Natural killer cell treated with Interleukin-12 subunit alpha and Interleukin-12 subunit beta and Interleukin-15 and Interleukin-18, amount 100 ng/mL, for 72 hours (primary cell): ENCODE data around the gene SLIT3. TPM values are rescaled to one million over a fixed set of nuclear protein-coding genes. Genes with fewer than 3 reads are reported as not detected.
"Not testable (repeated sequence)": the region's sequence is repeated elsewhere in the genome, so short reads cannot be mapped to it uniquely, and the experiment has no call there.

Experiments used
- ATAC-seq, 2 donors: fragments of 150-1000 bp; cut with Tn5 transposase in 1 of 2; sonication (Bioruptor Pico), chemical (Tn5 transposase) in 1 of 2; 2 replicates each; pipeline ENCODE4 v1.10.0; 2021
- DNase-seq: peaks from one replicate; pipeline ENCODE4 v3.0.0; 2022; ENCODE audit warnings: low spot score
- H3K27ac Mint-ChIP-seq, 2 donors: 1 replicate in 1 of 2; 2 replicates in 1 of 2; pipeline ENCODE4 v1.8.0; 2022; ENCODE audit warnings: mixed read lengths in 2 of 2, mild to moderate bottlenecking in 1 of 2, moderate library complexity in 1 of 2
- H3K27me3 Mint-ChIP-seq, 2 donors: 1 replicate in 1 of 2; 2 replicates in 1 of 2; pipeline ENCODE4 v1.8.0; 2022; ENCODE audit warnings: mixed read lengths in 2 of 2
- H3K36me3 Mint-ChIP-seq: one replicate; pipeline ENCODE4 v1.8.0; 2022; ENCODE audit warnings: mixed read lengths
- H3K4me1 Mint-ChIP-seq, 2 donors: 1 replicate in 1 of 2; 2 replicates in 1 of 2; pipeline ENCODE4 v1.8.0; 2022; ENCODE audit warnings: low read depth in 2 of 2, mixed read lengths in 2 of 2, mild to moderate bottlenecking in 1 of 2
- H3K4me3 Mint-ChIP-seq: one replicate; pipeline ENCODE4 v1.8.0; 2022; ENCODE audit warnings: mixed read lengths
- H3K9me3 Mint-ChIP-seq: 2 replicates; pipeline ENCODE4 v1.8.0; 2022; ENCODE audit warnings: mixed read lengths
- total RNA-seq, 2 donors: library from RNA; stranded (reverse); gene quantifications; one replicate each; pipeline ENCODE4 v1.2.3, GENCODE V29; 2022

Gene SLIT3
- total RNA-seq, 2 donors from 2014 or later, result 0.14 TPM; not detected in 1

DNA sequence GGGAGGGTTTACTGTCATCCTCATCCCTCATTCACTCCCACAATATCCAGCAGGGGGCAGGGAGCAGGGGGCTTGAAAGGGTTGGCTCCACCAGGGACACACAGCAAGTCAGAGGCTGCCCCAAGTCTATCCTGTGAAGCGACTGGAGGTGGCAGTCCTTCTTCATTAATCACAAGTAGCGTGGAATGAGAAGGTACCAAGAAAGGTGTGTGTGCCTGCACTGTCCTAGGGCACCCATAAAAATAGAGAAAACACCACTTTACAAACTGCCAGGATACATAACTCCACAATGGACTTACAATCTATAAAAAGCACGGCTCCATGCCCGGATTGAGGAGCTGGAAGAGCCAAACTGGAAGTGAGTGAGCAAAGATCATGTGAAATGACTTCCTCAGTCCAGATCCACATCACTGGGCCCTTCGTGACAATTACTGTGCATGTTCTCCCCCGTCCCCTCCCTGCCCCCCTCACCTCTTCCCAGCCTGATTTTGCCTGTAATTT lies 183.9 kb downstream of the SLIT3 start:
- H3K27ac Mint-ChIP-seq, result no peak overlapping the region
- H3K36me3 Mint-ChIP-seq, result no peaks in the 10 kb centered on the region
- H3K4me3 Mint-ChIP-seq, result no peak overlapping the region
- H3K27me3 Mint-ChIP-seq, result peaks cover 3 to 15% of the 10 kb centered on the region in 2 donors
- H3K9me3 Mint-ChIP-seq, result no peaks in the 10 kb centered on the region
- H3K4me1 Mint-ChIP-seq, result no peaks in the 10 kb centered on the region
- DNase-seq (no peak), ATAC-seq (no peak)

DNA sequence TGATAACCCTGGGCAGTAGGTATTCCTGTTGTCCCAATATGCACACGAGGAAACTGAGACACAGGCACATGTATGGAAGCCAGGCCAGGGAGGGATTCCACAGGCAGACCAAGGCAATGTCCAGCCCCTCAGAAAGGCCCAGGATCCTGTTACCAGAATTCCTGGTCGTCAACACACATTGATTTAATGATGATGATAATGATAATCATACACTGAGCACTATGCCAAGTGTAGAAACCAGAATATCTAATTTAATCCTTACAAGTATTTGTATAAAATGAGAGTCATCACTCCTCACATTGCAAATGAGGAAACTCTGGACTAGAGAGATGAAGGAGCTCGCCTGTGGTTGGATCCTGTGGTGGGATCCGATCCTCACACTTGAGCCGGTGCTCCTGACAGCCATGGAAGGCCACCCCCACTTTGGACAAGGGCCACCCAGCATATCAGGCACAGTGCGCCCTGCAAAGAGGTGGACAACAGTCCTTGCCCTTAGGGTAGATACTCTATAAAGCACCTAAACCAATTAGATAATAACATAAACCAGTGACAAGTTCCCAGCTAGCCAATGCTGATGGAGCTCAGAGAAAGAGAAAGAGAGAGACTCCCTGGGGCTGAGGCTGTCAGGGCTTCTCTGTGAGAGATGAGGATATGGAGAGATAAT lies 185.3 kb downstream of the SLIT3 start:
- DNase-seq (no peak), ATAC-seq (no peak)
- Mint-ChIP-seq H3K36me3 (no peaks in the 10 kb centered on the region), H3K4me3 (no peak overlapping the region), H3K4me1 (no peaks in the 10 kb centered on the region), H3K9me3 (no peaks in the 10 kb centered on the region), H3K27ac (no peak overlapping the region), H3K27me3 (peaks cover 3 to 15% of the 10 kb centered on the region in 2 donors)

DNA sequence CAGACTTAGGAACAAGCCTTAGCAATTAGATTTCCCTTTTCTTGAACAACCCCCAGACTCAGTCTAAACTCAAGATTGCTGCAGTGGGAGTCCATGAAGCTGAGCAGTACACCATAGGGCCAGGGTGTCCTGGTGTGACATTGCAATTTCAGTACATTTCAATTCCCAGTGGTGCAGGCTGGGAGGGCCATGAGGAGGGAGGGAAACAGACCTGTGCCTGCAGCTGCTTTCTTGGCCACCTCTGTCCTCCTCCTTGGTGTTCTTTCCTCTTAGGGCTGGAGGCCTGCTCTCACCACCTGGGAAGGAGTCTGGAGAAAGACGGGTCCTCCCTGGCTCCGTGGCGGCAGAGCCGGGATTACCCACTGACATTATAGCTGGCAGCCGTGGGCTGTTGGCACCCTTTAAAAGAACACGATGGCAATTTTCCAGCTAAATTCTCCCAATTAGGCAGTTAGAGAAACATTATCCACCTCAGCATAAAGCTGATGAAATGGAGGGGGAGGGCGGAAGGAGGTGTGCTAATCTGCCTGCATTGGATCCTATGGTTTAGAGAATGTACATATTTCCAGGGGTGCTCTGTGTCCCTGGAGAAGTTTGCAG lies 186.4 kb downstream of the SLIT3 start:
- peaks cover 3 to 8% of the 10 kb centered on the region in 2 donors for H3K27me3 Mint-ChIP-seq
- no peak for DNase-seq

DNA sequence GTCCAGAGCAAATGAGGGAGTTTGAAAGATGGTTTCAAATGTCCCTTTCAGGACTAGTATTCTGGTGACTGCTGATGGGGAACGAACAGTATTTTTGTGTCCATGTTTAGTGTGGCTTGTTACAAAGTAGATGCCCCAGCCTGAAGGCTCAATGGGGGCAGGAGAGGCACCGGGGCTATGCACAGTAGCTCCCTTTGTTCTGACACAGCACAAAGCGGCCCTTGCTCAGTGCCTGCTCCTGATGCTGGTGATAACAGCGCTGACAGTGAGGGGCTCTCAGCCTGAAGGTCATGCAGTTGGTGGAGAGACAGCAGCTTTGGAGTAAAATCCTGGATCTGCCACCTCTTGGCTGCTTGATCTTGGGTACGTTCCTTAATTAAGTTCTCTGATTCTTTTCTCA lies 188.9 kb downstream of the SLIT3 start:
- ATAC-seq, result no peak
- no peaks in the 10 kb centered on the region for H3K9me3 Mint-ChIP-seq

More for the DNA sequence above, 186.4 kb downstream of the SLIT3 start:
- no peak for ATAC-seq
- Mint-ChIP-seq H3K4me1 (no peaks in the 10 kb centered on the region), H3K36me3 (no peaks in the 10 kb centered on the region), H3K27ac (no peak overlapping the region), H3K9me3 (no peaks in the 10 kb centered on the region), H3K4me3 (no peak overlapping the region)

DNA sequence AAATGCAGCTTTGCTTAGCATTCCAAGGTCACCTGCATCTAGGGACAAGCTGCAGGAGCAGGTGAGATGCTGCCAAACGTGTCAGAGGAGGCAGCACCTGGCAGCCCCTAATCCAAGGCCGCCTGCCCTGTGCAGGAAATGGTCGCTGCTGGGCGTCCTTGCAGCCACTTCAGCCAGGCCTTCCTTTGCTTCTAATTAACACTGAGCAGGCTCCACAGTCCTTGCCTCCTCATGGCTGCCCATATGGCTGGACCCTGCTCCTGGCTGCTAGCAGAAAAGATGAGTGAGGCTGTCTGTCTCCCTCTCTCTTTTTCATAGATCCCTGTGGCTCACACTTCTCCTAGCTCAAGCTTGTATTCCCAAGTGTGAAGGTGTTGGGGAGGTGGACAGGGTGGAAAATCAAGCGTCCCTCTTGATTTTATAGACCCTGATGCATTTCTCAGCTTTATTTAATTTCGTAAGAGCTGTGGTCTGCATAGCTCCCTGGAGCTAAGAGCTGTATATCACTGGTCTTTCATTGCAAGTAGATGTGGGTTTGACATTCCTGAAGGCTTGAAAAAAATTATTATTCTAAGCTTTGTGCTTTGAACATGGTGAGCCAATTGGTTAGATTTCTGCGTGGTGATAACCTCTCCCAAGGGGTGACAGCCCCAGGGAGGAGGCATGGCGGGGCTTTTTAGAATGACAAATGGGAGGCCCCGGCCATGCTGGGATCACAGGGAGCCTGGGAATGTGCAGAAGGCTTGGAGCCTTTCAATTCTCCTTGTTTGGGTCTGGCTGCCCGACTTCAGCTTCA lies 193.8 kb downstream of the SLIT3 start:
- Mint-ChIP-seq H3K27me3 (peaks cover 7 to 9% of the 10 kb centered on the region in 2 donors), H3K36me3 (no peaks in the 10 kb centered on the region), H3K9me3 (no peaks in the 10 kb centered on the region), H3K4me1 (no peaks in the 10 kb centered on the region), H3K4me3 (no peak overlapping the region), H3K27ac (no peak overlapping the region)
- ATAC-seq (peak in 1 of 2 donors; percentile 20), DNase-seq (no peak)

More for the DNA sequence above, 188.9 kb downstream of the SLIT3 start:
- H3K4me3 Mint-ChIP-seq, result no peak overlapping the region
- H3K4me1 Mint-ChIP-seq, result no peaks in the 10 kb centered on the region
- H3K27ac Mint-ChIP-seq, result no peak overlapping the region
- H3K27me3 Mint-ChIP-seq, result peaks cover 7 to 12% of the 10 kb centered on the region in 2 donors
- DNase-seq, result no peak
- no peaks in the 10 kb centered on the region for H3K36me3 Mint-ChIP-seq

DNA sequence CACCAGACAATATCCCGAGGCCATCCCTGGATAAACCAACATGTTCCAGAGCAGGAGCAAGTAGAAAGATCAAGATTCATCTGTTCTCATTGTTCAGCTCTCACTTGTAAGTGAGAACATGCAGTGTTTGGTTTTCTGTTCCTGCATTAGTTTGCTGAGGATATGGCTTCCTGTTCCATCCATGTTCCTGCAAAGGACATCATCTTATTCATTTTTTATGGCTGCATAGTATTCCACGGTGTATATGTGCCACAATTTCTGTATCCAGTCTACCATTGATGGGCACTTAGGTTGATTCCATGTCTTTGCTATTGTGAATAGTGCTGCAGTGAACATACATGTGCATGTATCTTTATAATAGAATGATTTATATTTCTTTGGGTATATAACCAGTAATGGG lies 195.4 kb downstream of the SLIT3 start:
- H3K27ac Mint-ChIP-seq, H3K4me1 Mint-ChIP-seq, ATAC-seq, H3K36me3 Mint-ChIP-seq, H3K27me3 Mint-ChIP-seq, DNase-seq, H3K4me3 Mint-ChIP-seq, H3K9me3 Mint-ChIP-seq: not testable (repeated sequence)

DNA sequence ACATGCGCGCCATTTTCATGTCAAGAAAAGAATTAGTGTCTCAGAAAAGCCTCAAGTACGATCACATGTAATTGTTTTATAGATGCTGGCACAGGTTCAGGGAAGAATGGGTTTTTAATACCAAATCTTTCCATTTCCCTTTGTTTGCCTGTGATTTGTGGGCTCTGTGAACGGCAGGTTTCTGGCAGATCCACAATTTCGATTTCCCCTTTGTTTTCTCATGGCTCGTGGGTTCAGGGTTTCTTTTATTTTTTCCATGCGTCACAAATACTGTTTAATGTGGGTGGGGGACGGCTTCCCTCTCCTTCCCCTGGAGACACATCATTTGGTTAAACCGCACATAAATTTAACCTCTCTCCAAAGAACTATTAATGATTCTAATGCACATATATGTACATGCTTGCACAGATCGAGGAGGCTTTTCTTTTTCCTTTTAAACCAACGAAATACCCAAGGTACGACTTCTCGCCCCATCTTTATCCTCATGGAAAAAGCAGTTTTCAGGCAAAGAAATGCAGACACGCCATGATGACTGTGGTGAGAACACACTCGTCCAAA lies 195.9 kb downstream of the SLIT3 start:
- no peaks in the 10 kb centered on the region for H3K4me1 Mint-ChIP-seq
- ATAC-seq, result no peak
- no peak for DNase-seq
- no peaks in the 10 kb centered on the region for H3K9me3 Mint-ChIP-seq
- no peaks in the 10 kb centered on the region for H3K36me3 Mint-ChIP-seq
- no peak overlapping the region for H3K4me3 Mint-ChIP-seq
- peaks cover 7 to 9% of the 10 kb centered on the region in 2 donors for H3K27me3 Mint-ChIP-seq
- no peak overlapping the region for H3K27ac Mint-ChIP-seq

DNA sequence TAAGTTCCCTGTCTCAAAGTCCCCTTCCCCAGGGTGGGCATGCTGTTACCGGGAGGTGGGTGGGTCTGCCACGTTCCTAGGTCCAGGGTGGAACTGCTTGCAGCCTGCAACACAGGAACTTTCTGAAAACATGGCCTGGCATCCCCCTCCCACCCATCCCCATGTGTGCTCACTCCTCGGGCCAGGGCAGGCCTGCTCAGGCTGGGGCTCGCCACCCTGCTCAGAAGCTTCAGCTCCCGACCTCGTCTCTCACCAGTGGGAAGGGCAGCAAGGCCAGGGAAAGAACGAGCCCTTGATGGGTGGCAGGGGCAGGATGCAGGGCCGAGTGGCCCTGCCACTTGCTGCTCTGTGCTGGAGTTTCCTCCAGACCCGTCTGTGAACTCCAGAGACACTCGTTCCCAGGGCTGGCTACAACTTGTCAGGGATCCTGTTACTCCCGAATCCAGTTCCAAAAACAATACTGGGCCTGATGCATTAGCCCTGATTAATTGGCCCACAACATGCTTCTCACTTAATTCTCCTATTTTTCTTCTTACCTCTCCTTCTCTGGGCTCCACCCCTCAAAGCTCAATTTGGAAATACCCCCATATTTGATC lies 197.3 kb downstream of the SLIT3 start:
- Mint-ChIP-seq H3K9me3 (no peaks in the 10 kb centered on the region), H3K27me3 (peaks cover 11 to 14% of the 10 kb centered on the region in 2 donors), H3K4me1 (no peaks in the 10 kb centered on the region), H3K27ac (no peak overlapping the region), H3K4me3 (no peak overlapping the region), H3K36me3 (no peaks in the 10 kb centered on the region)
- peak; percentile 4 to 25 for ATAC-seq
- no peak for DNase-seq

DNA sequence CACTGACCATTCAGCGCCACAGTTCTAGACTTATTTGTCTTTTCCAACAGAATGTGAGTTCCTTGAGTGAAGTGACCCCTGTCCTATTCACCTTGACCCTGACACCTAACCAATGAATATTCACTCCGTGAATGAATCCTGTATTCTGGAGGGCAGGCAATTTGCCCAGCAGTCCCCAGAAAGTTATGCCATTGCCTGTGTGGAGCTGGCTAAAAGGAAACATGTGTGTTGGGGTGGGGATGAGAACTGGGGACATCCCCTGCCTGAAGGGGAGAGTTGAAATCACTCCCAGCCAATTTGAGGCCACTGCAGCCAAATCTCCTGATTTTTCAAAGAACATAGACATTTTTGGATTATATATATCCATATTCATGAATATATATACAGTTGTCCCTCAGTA lies 199.0 kb downstream of the SLIT3 start:
- no peak for ATAC-seq
- Mint-ChIP-seq H3K27ac (no peak overlapping the region), H3K9me3 (no peaks in the 10 kb centered on the region), H3K4me3 (no peak overlapping the region), H3K27me3 (peaks cover 7 to 12% of the 10 kb centered on the region in 2 donors), H3K4me1 (no peaks in the 10 kb centered on the region), H3K36me3 (no peaks in the 10 kb centered on the region)
- DNase-seq, result no peak

DNA sequence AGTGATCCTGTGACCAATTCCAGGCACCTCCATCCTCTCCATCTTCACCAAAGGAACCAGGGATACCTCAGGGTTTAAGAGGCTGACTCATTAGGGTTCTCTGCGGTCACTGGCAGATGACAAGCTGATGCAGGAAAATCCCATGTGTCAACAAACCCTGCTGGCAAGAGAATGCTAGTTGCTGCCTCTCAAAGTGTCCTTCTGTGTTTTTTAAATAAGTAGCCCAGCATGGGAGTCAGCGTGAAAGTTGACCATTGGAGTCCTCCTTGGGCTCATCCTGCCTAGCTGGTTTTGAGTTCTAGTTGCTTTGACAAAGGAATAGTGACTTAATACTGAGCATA lies 200.2 kb downstream of the SLIT3 start:
- H3K9me3 Mint-ChIP-seq, result no peaks in the 10 kb centered on the region
- H3K27ac Mint-ChIP-seq, result no peak overlapping the region
- no peaks in the 10 kb centered on the region for H3K36me3 Mint-ChIP-seq
- DNase-seq (no peak), ATAC-seq (no peak)
- peaks cover 7 to 18% of the 10 kb centered on the region in 2 donors for H3K27me3 Mint-ChIP-seq
- no peak overlapping the region for H3K4me3 Mint-ChIP-seq
- H3K4me1 Mint-ChIP-seq, result no peaks in the 10 kb centered on the region

DNA sequence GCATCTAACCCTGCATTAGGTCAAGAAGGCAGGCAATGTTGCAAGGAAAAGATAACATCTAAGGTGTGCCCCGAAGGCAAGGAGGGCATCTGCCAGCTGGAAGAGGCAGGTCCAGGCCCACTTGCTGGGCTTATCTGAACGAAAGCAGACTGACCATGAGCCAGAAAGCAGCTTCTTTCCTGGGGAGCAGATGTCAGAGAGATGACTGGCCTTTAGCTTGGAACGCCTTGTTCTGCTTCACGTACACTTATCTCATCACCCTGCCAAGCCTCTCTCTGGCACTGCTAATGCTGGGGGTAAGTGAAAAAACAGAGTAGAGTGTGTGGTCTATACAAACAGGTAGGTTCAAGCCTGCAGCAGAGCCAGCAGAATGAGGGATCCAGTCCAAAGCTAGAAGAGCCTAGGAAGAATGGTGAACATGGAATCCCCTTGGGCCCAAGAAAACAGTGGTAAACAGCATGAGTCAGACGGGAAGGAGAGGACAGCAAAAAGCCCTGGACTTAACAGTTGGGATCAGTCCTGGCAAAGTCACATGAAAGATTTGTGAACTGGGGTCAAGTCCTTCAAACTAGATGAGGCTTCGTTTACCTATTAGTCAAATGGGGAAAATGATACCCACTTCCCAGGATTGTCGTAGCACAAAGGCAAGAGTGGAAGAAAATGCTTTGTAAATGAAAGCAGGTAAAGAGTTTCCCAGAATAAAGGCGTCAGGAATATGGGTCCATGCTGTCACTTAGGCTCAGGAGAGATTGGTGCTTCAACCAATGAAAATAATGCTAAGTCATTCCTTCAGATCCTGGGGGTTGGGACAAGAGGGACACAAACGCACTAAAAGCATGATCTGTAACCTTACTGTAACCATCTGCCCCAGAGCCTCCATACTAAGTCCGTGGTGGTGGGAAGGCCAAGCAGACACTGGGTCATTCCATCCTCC lies 200.9 kb downstream of the SLIT3 start:
- peaks cover 7 to 24% of the 10 kb centered on the region in 2 donors for H3K27me3 Mint-ChIP-seq
- no peak overlapping the region for H3K27ac Mint-ChIP-seq
- no peaks in the 10 kb centered on the region for H3K4me1 Mint-ChIP-seq
- no peaks in the 10 kb centered on the region for H3K9me3 Mint-ChIP-seq
- no peak overlapping the region for H3K4me3 Mint-ChIP-seq
- no peaks in the 10 kb centered on the region for H3K36me3 Mint-ChIP-seq
- ATAC-seq (no peak), DNase-seq (no peak)

DNA sequence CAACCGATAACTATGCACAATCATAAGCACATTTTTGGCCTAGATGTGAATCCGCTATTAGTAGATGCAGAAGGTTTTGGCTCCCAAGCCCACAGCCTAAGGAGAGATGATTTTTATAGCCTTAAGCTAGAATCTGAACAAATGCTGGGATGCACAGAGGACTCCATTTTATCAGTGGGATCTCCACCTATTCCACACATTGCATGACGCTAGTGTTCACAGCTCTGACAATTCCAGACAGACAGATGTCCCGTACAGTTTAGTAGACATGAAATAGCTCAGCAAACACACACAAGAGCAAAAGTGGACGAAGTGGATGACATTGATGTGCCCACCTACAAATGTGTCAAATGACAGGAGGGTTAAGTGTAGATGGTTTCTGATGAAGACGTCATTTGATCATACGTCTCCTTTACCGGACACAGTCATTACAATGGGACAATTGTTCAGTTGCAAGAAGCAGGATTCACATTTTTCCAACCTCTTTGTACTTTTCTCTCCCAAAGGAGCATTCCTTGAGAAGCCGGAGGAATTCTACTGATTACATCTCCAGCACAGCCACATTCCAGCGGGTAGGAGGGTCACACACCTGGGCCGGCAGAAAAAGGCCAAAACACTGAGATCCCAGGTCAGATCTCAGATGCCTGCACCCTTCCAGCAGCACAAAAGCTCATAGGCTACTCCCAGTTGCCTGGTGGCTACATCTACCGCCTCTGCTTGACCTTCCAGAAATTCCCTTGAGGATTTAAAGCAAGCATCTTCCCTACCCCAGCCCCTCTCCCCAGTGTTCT lies 202.4 kb downstream of the SLIT3 start:
- ATAC-seq, result no peak

More for the DNA sequence above, 202.4 kb downstream of the SLIT3 start:
- no peaks in the 10 kb centered on the region for H3K36me3 Mint-ChIP-seq
- peaks cover 5 to 28% of the 10 kb centered on the region in 2 donors for H3K27me3 Mint-ChIP-seq
- H3K27ac Mint-ChIP-seq, result no peak overlapping the region
- no peak overlapping the region for H3K4me3 Mint-ChIP-seq
- H3K9me3 Mint-ChIP-seq, result no peaks in the 10 kb centered on the region
- no peaks in the 10 kb centered on the region for H3K4me1 Mint-ChIP-seq
- DNase-seq, result no peak
